Measurements from ENCODE around the gene ARHGAP28.

- TF ChIP-seq SIN3A (IDR thresholded peaks at IDR 0.05; ENCODE audit: borderline replicate concordance, low read depth, low read length) (no peak), EP300 (IDR thresholded peaks at IDR 0.05; ENCODE audit: borderline replicate concordance in 1 of 2, low read depth in 1 of 2, low read length in 1 of 2) (no peak), CTCF (IDR thresholded peaks at IDR 0.05) (no peak), RAD21 (IDR thresholded peaks at IDR 0.05; ENCODE audit: low read length) (no peak), FOXJ3 (CRISPR knock-in tag; IDR thresholded peaks at IDR 0.05) (no peak), GATA2 (CRISPR knock-in tag; IDR thresholded peaks at IDR 0.05) (no peak), RCOR1 (IDR thresholded peaks at IDR 0.05; ENCODE audit: low read length) (no peak), ELF1 (IDR thresholded peaks at IDR 0.05) (no peak), GABPA (IDR thresholded peaks at IDR 0.05; ENCODE audit: low read depth) (no peak), POLR2AphosphoS5 (IDR thresholded peaks at IDR 0.05; ENCODE audit: low read depth, low read length) (no peak)
Observed at GRCh38 chr18:6746386-6746960, 17.0 kb downstream of the ARHGAP28 start.
